ENCODE measurements around the gene CALM3.

The CALM3 gene

GRCh38 chr19:46606019-46606418 is 4.9 kb downstream of the CALM3 start:
- no peak overlapping the region for H3K27ac ChIP-seq
- no peak overlapping the region for H3K4me3 ChIP-seq (ENCODE audit: low read depth, low read length)
- in situ Hi-C loops (cut with HindIII; ENCODE audit: low pct_ligation_motif_present, low sequenced_read_pairs) = no loop called here
- no peaks in the 10 kb centered on the region for H3K27me3 ChIP-seq (replicated peaks)
- TF ChIP-seq, protein P1, sequence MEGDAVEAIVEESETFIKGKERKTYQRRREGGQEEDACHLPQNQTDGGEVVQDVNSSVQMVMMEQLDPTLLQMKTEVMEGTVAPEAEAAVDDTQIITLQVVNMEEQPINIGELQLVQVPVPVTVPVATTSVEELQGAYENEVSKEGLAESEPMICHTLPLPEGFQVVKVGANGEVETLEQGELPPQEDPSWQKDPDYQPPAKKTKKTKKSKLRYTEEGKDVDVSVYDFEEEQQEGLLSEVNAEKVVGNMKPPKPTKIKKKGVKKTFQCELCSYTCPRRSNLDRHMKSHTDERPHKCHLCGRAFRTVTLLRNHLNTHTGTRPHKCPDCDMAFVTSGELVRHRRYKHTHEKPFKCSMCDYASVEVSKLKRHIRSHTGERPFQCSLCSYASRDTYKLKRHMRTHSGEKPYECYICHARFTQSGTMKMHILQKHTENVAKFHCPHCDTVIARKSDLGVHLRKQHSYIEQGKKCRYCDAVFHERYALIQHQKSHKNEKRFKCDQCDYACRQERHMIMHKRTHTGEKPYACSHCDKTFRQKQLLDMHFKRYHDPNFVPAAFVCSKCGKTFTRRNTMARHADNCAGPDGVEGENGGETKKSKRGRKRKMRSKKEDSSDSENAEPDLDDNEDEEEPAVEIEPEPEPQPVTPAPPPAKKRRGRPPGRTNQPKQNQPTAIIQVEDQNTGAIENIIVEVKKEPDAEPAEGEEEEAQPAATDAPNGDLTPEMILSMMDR (IDR thresholded peaks at IDR 0.05; ENCODE audit: low read depth, low read length, missing control alignments) = no peak
- no peak for DNase-seq
- peaks cover 47% of the 10 kb centered on the region for H3K36me3 ChIP-seq (replicated peaks)

DNA sequence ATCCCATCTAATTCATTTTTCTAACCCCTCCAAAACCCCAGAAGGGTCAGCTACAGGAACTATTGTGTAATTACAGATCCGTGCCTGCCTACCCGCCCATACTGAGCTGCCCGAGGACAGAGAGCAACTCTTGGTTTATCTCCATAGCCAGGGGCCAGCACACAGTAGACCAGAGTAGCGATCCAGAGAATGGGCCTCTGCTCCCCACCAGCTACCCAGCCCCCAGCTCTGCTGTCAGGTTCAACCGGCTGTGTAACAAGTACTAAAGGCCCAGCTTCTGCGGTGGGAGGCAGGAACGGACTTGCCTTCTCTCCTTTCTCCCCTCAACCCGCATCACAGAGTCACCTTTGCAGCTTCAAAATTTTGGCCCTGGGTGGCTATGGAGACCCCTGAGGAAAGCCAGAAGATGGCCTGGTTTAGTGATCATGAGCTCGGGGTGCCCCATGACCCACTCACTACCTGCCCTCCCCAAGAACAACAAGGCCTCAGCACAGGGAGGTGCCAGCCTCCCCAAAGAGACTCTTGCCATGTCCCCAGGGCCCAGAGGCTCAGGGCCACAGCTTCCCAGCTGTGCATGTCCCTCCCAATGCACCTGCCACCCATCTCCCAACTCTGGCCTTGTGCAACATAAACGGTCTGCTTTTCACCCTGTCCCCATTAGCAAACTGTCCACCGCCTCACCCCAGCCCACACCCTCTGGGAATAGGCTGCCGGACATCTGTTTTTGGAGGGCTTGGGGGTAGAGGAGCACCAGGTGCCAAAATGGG is 5.7 kb downstream of the CALM3 start:
- H3K27me3 ChIP-seq (replicated peaks) = no peaks in the 10 kb centered on the region
- in situ Hi-C loops (cut with HindIII; ENCODE audit: low pct_ligation_motif_present, low sequenced_read_pairs) = no loop called here
- no peak overlapping the region for H3K4me3 ChIP-seq (ENCODE audit: low read depth, low read length)
- no peak for DNase-seq
- peaks cover 47% of the 10 kb centered on the region for H3K36me3 ChIP-seq (replicated peaks)
- H3K27ac ChIP-seq = no peak overlapping the region
- TF ChIP-seq, protein P1 (IDR thresholded peaks at IDR 0.05; ENCODE audit: low read depth, low read length, missing control alignments) = no peak

GRCh38 chr19:46607448-46607841 is 6.3 kb downstream of the CALM3 start:
- Histone ChIP-seq H3K27ac (no peak overlapping the region), H3K27me3 (replicated peaks) (no peaks in the 10 kb centered on the region), H3K36me3 (replicated peaks) (peaks cover 47% of the 10 kb centered on the region), H3K4me3 (ENCODE audit: low read depth, low read length) (no peak overlapping the region)
- no peak for DNase-seq
- TF ChIP-seq, protein P1 (IDR thresholded peaks at IDR 0.05; ENCODE audit: low read depth, low read length, missing control alignments) = no peak
- in situ Hi-C loops (cut with HindIII; ENCODE audit: low pct_ligation_motif_present, low sequenced_read_pairs) = no loop called here

GRCh38 chr19:46608178-46608577 is 7.0 kb downstream of the CALM3 start:
- no peak overlapping the region for H3K4me3 ChIP-seq (ENCODE audit: low read depth, low read length)
- no peak for DNase-seq
- in situ Hi-C loops (cut with HindIII; ENCODE audit: low pct_ligation_motif_present, low sequenced_read_pairs) = no loop called here
- TF ChIP-seq, protein P1 (IDR thresholded peaks at IDR 0.05; ENCODE audit: low read depth, low read length, missing control alignments) = no peak
- H3K36me3 ChIP-seq (replicated peaks) = peaks cover 47% of the 10 kb centered on the region
- no peak overlapping the region for H3K27ac ChIP-seq
- H3K27me3 ChIP-seq (replicated peaks) = no peaks in the 10 kb centered on the region

GRCh38 chr19:46608581-46609345 is 7.6 kb downstream of the CALM3 start:
- no peak overlapping the region for H3K4me3 ChIP-seq (ENCODE audit: low read depth, low read length)
- in situ Hi-C loops (cut with HindIII; ENCODE audit: low pct_ligation_motif_present, low sequenced_read_pairs) = no loop called here
- TF ChIP-seq, protein P1 (IDR thresholded peaks at IDR 0.05; ENCODE audit: low read depth, low read length, missing control alignments) = no peak
- DNase-seq = no peak
- peaks cover 47% of the 10 kb centered on the region for H3K36me3 ChIP-seq (replicated peaks)
- no peaks in the 10 kb centered on the region for H3K27me3 ChIP-seq (replicated peaks)
- H3K27ac ChIP-seq = no peak overlapping the region

Measured in brain microvascular endothelial cell (primary cell).